ENCODE results near the gene WSB1.
A peak's percentile ranks its signal among the peaks of the same experiment; 100 is the strongest.
"Not testable (repeated sequence)": the region's sequence is repeated elsewhere in the genome, so short reads cannot be mapped to it uniquely, and the experiment has no call there.

WSB1 gene, protein sequence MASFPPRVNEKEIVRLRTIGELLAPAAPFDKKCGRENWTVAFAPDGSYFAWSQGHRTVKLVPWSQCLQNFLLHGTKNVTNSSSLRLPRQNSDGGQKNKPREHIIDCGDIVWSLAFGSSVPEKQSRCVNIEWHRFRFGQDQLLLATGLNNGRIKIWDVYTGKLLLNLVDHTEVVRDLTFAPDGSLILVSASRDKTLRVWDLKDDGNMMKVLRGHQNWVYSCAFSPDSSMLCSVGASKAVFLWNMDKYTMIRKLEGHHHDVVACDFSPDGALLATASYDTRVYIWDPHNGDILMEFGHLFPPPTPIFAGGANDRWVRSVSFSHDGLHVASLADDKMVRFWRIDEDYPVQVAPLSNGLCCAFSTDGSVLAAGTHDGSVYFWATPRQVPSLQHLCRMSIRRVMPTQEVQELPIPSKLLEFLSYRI

DNA sequence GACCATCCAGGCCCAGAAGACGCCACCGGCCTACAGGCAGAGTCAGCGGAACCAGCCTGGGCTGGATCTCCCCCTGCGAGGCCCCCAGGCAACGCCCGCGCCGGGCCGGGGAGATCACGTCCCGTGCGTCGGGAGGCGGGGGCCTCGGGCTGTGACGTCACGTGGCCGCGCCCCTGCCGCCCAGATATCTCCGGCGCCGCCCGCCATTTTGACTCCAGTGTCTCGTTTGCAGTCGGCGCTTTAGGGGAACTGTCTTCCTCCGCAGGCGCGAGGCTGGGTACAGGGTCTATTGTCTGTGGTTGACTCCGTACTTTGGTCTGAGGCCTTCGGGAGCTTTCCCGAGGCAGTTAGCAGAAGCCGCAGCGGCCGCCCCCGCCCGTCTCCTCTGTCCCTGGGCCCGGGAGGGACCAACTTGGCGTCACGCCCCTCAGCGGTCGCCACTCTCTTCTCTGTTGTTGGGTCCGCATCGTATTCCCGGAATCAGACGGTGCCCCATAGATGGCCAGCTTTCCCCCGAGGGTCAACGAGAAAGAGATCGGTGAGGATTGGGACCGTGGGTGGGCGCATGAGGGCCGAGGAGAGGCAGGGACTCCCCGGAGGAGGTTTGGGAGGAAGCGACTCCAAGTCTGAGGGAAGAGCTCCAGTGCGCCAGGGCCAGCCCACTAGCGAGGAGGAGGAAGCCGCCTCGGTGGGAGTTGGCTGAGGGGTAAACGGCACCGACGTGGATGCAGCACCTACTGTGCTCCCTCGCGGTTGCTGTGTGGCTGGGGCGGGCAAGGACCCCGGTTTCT lies at the start of gene WSB1:
Gene WSB1, plus strand, starts transcription at position 217 of the 791 bp plus-strand sequence. Its CDS starts 282 bp downstream, at position 499.
- DNase-seq: peak; percentile 90

DNA sequence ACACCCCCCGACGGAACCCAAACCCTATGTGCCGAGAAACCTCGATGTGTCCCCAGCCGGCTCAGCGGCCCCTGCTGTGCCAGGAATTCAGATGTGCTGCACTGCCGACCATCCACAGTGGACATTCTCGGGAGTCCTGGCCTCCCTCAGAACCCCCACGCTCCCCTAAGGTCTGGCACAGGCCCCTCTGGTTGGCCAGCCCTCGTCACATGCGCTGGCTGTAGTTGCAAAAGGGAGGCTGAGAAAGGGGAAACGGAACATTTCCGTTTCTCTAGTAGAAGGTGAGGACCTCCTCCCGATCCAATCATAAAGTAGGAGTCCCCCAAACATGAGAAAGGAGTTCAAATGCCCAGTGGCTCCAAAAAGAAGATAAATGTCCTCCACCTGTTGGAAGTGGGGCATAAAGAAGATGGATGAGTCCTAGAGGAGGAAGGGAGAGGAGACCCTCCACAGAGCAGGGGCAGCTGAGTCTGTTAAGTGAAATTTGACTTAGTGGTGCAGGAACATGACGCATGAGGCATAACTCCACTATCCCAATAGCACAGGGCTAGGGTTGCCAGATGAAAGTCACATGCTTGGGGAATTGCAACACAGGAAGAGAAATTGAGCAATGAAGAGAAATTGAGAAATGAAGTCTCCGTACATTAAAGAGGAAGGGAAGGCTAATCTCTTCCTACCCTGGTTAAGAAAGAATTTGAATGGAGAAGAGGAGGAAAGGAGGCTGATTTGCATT lies 49.3 kb upstream of the WSB1 start:
- no peak for DNase-seq

DNA sequence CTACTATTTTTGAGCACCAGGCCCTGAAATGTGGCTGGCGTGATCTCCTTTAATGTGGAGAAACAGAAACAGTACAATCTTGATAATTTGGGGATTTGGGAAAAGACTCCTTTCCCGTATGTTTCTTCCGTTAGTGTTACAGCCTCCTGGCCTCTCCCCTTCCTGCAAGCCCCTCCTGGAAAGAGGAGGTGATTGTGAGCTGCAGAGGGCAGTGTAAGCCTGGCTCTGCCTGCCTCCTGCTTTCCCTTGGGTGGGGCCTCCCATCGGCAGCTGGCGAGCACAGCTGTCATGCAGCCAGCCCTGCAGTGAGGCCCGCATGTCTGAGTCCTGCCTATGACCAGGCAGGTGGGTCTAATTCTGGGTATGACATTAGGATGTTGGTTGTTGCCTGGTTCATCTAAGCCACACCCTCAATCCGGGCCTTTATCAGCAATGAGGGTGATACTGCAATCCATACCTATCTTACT lies 48.7 kb upstream of the WSB1 start:
- DNase-seq: peak; percentile 32

DNA sequence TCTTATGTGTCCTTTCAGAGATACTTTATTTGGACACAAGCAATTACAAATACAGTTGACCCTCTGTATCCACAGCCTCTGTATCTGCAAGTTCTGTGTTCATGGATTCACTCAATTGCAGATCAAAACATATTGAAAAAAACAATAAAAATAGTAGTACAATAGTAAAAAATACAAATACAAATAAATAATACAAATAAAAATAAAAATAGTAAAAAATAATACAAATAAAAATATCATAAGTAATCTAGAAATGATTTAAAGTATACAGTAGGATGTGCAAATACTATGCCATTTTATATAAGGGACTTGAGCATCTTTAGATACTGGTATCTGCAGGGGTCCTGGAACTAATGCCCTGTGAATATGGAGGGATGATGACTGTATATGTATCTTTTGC lies 47.4 kb upstream of the WSB1 start:
- DNase-seq: no peak

DNA sequence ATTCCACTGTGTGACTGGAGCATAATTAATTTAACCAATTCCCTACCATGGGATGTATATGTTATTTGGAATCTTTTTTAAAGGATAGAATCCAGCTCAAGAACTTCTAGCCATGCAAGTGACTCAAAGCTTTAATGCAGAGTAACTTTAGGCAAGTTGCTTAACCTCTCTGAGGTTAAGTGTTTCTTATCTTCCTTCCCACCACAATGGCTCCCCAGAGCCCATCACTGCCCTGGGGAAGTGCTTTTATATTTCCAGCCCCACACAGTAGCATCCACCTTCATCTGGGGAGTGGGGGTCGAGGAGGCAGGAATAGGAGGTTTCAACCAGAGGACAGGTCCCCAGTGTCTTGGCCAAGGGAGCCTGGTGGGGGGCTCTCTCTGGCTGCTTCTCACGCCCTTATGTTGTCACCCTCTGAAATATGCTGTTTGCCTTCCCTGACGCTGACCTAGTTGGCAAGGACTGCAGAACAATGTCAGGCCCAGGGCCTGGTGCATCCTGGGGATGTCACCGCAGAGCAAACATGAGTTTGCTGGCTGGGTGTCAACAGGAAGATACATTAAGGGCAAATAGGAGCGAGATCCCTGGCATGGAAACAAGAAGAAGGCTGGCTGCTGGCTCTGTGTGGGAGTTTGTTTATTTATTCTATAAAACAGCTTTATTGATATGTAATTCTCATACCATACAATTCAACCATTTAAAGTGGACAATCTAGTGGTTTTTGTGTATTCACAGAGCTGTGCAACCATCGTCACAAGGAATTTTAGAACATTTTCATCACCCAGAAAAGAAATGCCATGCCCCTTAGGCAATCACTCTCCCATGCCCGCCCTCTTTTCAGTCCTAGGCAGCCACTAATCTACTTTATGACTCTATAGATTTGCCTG lies 46.6 kb upstream of the WSB1 start:
- no peak for DNase-seq

DNA sequence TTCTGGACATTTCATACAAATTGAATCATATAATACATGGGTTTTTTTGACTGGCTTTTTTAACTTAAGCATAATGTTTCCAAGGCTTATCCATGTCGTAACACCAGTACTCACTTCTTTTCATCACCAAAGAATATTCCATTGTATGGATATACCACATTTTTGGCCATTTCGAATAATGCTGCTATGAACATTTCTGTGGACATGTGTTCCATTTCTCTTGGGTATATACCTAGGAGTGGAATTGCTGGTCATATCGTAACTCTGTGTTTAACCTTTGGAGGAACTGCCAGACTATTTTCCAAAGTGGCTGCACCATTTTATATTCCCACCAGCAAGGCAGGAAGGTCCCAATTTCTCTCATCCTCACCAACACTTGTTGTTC lies 46.0 kb upstream of the WSB1 start:
- DNase-seq: no peak

DNA sequence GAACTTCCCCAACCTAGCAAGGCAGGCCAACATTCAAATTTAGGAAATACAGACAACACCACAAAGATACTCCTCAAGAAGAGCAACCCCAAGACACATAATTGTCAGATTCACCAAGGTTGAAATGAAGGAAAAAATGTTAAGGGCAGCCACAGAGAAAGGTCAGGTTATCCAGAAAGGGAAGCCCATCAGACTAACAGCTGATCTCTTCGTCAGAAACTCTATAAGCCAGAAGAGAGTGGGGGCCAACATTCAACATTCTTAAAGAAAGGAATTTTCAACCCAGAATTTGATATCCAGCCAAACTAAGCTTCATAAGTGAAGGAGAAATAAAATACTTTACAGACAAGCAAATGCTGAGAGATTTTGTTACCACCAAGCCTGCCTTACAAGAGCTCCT lies 43.1 kb upstream of the WSB1 start:
- DNase-seq: not testable (repeated sequence)

DNA sequence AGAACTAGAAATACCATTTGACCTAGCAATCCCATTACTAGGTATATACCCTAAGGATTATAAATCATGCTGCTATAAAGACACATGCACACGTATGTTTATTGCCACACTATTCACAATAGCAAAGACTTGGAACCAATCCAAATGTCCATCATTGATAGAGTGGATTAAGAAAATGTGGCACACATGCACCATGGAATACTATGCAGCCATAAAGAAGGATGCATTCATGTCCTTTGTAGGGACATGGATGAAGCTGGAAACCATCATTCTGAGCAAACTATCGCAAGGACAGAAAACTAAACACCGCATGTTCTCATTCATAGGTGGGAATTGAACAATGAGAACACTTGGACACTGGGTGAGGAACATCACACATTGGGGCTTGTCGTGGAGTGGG lies 39.1 kb upstream of the WSB1 start:
- not testable (repeated sequence) for DNase-seq

DNA sequence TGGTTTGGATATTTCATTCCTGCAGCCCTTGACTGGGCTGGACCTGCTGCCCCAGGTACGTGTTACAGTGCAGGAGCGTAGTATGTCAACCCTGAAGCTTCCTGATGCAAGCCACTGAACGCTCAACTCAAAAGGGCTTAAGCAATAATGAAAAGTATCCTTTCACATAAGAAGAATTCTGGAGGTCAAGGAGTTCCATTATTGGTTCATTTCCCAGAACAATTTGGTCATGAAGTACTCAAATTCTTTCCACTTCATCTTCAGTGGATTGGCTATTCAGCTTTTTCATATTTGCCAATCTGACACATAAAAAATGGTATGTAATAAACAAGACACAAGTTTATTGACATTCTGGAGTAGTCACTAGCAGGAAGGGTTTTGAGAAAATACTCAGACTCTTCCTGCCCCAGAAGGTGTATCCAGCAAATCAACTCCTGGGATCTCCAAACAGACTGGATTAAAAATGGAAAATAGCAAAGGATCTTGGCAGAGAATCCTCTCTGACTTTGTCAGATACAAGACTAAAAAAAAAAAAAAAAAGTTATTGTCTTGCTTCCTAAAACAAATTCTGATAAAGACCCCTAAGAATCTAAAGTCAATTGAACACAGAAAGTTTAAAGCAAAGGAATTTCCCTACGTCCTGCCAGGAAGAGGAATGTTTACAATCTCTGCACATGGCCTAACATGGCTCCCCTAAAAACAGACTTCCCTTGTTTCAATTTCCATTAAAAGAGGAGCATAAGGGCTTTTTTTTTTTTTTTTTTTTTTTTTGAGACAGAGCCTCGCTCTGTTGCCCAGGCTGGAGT lies 37.5 kb upstream of the WSB1 start:
- no peak for DNase-seq

DNA sequence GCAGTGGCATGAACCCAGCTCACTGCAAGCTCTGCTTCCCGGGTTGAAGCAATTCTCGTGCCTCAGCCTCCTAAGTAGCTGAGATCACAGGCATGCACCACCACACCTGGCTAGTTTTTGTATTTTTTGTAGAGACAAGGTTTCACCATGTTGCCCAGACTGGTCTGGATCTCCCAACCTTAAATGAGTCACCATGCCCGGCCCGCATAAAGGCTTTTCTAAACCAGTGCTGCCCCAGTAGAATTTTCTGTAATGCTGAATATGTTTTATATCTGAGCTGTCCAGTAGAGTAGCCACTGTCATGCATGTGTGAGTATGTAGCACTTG lies 36.9 kb upstream of the WSB1 start:
- DNase-seq: no peak

DNA sequence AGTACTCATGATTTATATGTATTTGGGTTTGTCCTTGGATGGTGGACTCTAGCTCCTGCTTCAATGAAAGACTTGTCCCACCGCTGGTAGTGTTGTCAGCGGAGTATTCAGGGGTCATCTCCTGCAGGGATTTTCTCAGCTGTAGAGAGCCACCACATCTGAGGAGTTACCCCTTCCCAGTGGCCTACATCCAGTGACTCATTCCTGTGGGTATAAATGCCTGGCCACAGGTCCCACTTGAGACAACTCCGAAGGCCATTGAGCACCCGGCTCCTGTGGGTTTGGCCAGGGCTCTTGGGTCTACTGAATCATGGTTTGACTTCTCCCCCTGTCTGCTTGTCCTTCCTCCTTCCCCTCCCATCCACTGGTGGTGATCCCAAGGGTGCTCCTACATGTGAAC lies 34.6 kb upstream of the WSB1 start:
- DNase-seq: no peak

DNA sequence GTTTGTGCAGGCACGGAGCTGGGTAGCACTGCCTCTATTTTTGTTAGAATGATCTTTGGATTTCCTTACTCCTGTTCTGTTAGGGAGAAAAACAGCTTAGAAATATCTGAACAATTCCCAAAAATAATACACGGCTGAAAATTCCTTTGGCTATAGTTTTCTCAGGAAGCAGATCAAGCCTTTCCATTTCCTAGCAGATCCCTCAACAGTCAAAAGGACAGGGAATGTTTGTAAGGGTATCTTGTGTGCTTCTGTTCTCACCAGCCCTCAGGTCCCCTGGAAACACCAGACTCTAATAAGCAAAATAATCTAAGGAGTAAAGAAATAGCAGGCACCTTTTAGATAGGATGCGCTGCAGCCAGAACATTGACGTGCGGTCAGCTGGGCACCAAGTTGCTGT lies 30.5 kb upstream of the WSB1 start:
- DNase-seq: no peak

DNA sequence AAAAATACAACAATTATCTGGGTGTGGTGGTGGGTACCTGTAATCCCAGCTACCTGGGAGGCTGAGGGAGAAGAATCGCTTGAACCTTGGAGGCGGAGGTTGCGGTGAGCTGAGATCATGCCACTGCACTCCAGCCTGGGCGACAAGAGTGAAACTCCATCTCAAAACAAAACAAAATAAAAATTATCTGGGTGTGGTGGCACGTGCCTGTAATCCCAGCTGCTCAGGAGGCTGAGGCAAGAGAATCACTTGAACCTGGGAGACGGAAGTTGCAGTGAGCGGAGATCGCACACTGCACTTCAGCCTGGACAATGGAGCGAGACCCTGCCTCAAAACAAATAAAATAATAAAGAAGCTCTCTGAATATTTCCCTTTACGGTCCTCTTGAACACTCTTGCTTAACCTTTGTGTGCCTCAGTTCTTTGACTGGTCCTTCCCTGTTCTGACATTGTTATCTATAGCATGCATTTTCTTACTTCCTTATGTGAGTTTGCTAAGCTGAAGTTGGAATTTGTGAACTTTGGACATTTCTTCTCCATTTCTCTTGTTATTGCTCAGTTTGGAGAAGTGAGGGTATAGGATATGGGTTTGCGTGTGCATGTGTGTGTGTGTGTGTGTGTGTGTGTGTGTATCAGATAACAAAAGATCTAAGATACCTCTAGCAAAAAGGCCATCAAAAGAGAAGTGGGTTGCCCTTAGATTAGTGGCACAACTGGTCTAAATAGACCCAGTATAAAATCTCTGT lies 29.7 kb upstream of the WSB1 start:
- no peak for DNase-seq

DNA sequence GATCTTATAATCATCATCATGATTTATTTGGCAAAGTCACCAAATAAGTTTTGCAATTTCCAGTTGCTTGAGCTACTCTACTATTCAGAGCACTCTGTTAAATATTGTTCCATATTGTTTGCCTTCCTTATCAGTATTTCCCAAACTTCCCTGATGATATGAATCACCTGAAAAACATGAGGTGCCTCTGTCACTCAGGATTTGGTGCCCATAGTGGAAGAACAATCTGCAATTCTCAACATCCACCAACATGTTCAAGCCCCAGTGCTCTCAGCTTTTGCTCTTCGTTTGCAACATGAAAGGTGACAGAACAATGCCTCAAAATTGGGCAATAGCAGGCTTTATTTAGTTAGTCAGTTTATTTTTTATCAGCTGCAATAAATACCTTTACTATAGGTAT lies 28.6 kb upstream of the WSB1 start:
- no peak for DNase-seq

DNA sequence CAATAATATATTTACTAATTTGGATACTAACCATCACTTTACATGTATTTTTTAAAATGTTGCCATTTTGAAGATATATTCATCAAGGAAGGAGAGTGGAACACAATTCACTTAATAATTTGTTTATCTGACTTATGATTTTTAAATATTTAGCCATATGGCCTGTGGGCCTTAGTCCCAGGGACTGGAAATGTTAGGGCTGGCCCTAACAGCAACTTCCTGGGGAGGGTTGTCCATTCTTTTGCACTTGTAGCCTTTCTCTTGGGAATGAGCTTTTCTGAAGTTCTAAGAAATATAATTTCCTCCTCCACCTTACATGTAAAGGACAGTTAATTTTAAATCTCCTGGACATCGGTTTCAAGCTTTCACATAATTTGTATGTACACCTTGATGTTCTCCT lies 27.7 kb upstream of the WSB1 start:
- no peak for DNase-seq

DNA sequence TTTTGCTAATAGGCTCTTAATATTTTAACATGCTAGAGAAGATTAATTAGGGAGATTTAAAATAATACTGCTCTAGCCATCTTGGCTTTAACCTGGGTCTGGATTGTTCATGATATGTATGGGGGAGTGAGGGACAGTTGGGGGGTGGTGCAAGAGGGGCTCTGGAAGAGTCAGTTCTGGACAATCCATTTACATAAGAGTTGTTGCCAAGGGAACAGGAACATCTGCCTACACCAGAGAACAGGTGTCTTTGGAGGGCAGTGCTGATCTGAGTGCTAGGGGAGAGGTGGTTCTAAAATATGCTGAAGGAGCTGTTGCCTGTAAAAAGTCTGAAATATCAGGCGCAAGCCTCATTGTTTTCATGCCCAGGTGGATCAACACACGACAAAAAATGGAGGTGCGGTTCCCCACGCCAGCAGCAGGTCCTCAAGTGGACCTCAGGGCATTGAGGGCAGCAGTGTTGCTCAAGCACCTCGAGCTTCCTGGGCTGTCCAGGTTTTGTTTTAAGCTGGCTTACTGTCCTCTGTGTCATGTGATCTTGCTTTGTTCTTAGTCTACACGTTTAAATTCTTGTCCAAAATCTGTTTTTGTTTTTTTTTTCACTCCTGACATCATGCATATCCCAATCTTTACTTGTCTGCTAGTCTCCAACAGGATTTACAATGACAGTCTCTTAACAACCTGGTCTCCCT lies 25.4 kb upstream of the WSB1 start:
- no peak for DNase-seq

DNA sequence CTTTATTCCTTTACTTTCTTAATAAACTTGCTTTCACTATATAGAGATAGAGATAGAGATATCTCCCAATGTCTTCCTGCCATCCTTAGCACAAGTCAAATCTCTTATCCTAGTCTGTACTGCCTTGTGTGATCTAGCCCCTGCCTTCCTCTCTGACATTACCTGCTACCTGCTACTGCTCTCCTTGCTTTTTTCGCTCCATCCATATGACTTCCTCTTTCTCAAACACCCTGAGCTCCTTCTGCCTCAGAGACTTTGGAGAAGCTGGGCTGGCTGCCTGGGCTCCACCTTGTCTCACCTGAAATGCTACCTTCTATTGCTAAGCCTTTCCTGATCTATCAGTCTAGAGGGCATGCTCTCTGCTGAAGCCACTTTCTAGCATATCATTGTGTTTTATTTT lies 24.7 kb upstream of the WSB1 start:
- no peak for DNase-seq

DNA sequence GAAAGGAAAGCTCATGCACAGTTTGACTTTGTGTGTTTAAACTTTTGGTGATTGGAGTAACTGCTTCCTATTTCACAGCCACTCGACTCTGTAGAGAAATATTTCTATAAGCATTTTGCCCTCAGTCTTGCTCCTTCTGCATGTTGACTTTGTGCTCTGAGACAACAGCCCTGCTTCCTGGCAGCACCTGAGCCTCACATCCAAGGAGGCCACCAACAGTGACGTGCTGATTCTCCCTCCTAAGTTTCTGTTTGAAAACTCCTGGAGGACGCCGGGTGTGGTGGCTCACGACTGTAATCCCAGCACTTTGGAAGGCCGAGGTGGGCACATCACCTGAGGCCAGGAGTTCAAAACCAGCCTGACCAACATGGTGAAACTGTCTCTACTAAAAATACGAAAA lies 23.9 kb upstream of the WSB1 start:
- DNase-seq: no peak

DNA sequence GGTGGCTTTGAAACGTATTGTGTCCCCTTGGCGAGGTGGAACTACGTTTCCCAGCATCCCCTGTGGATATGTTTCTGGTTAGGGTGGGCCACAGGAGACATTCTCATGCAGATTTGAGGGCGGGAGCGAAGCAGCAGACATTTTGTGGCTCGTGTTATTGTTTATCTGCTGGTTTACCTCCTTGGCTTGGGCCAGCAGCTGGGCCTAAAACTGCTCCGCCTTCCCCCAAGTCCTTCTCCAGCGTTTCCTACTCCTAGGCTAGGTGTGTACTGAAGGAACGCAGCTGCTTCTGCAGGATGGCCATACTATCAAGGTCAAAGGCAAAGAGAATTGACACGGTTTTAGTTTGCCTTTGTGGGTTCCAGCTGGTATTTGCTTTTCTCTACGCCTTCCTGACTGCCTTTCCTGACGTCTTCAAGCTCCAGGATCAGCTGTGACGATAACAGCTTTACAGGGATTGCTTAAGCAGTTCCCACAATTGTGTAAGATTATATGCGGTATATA lies 17.2 kb upstream of the WSB1 start:
- DNase-seq: no peak

DNA sequence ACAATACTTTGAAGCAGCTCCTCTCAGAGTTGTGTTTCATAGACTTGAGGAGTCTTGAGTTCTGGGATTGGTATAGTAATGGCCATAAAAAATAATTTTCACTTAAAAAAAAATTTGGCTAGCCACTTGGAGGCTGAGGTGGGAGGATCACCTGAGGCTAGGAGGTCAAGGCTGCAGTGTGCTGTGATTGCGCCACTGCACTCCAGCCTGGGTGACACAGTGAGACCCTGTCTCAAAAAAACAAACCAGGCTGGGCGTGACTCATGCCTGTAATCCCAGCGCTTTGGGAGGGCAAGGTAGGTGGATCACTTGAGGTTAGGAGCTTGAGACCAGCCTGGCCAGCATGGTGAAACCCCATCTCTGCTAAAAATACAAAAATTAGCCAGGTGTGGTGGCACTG lies 14.8 kb upstream of the WSB1 start:
- DNase-seq: not testable (repeated sequence)
